Activated CD8-positive, alpha-beta T cell treated with anti-CD3 and anti-CD28 coated beads for 36 hours (primary cell): ENCODE data around the gene SPOCD1. TPM values are rescaled to one million over a fixed set of nuclear protein-coding genes. Genes with fewer than 3 reads are reported as not detected.

Source experiments
- ATAC-seq: fragments of 200-7000 bp; cut with Tn5 transposase; one replicate; pipeline ENCODE4 v1.10.0; 2021; ENCODE audit warnings: mild to moderate bottlenecking, moderate library complexity
- CTCF ChIA-PET: fragments of 350-600 bp; sonication (Branson Sonifier 250); formaldehyde crosslinking; loops from one replicate; lab custom pipeline; 2021; ENCODE audit warnings: antibody characterized with exemption; lab: Charles Lee
- POLR2A ChIA-PET: fragments of 350-600 bp; sonication (Branson Sonifier 250); formaldehyde crosslinking; loops from one replicate; lab custom pipeline; 2021; ENCODE audit warnings: antibody characterized with exemption; lab: Charles Lee
- DNase-seq: peaks from one replicate; pipeline ENCODE4 v3.0.0-alpha.2; 2020
- H3K27ac Mint-ChIP-seq: one replicate; pipeline ENCODE4 v1.8.0; 2021; ENCODE audit warnings: mild to moderate bottlenecking, mixed read lengths
- H3K27me3 Mint-ChIP-seq: one replicate; pipeline ENCODE4 v1.8.0; 2021; ENCODE audit warnings: mixed read lengths
- H3K36me3 Mint-ChIP-seq: one replicate; pipeline ENCODE4 v1.8.0; 2021; ENCODE audit warnings: low read depth, mixed read lengths
- H3K4me1 Mint-ChIP-seq: one replicate; pipeline ENCODE4 v1.8.0; 2021; ENCODE audit warnings: low read depth, mixed read lengths
- H3K4me3 Mint-ChIP-seq: one replicate; pipeline ENCODE4 v1.8.0; 2021; ENCODE audit warnings: mild to moderate bottlenecking, moderate library complexity, mixed read lengths
- H3K9me3 Mint-ChIP-seq: one replicate; pipeline ENCODE4 v1.8.0; 2021; ENCODE audit warnings: mixed read lengths
- intact Hi-C: fragments of 100-400 bp; cut with micrococcal nuclease; formaldehyde crosslinking; loops from one replicate; pipeline ENCODE4 v1.10.0; 2022
- total RNA-seq, 2 experiments: library from RNA; stranded (reverse); gene quantifications; one replicate each; pipeline ENCODE4 v1.2.3, GENCODE V29; 2021
- TF ChIP-seq, protein P1 (sequence below): fragments of 200-600 bp; IDR thresholded peaks from one replicate; pipeline ENCODE4 v1.8.0; 2022; ENCODE audit warnings: antibody characterized with exemption, mild to moderate bottlenecking

SPOCD1 gene
- total RNA-seq, 2 experiments from 2014 or later, result not detected

DNA sequence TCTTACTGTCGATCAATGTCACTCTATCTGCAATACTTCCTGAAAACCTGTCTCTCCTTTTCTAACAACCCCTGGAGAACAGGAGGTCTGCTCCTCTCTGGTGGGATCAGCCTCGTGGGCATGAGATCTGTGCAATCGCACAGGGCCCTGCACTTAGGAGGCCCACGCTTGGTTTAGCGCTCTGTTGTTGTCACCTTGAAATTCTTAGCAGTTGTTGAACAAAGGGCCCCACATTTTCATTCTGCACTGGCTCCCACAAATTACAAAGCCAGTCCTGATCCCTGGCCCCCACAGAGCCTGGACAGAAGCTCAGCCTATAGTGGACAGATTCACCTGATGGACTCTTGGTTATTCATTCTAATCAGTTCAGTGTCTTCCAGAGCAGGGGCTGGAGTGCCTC is 18.6 kb downstream of the SPOCD1 start:
- POLR2A ChIA-PET, result interaction anchor here (0.7 kb wide), 1 partner anchor 762 kb away, joined by 3 read pairs; no protein-coding TSS in a partner anchor
- Mint-ChIP-seq H3K36me3 (no peaks in the 10 kb centered on the region), H3K27ac (no peak overlapping the region), H3K4me3 (no peak overlapping the region), H3K4me1 (peaks cover 1% of the 10 kb centered on the region), H3K27me3 (no peaks in the 10 kb centered on the region), H3K9me3 (no peaks in the 10 kb centered on the region)
- CTCF ChIA-PET, result interaction anchor here (1.0 to 1.3 kb wide), 2 partner anchors 8 to 13 kb away, joined by 3 to 4 read pairs; no protein-coding TSS in a partner anchor
- TF ChIP-seq, protein P1, sequence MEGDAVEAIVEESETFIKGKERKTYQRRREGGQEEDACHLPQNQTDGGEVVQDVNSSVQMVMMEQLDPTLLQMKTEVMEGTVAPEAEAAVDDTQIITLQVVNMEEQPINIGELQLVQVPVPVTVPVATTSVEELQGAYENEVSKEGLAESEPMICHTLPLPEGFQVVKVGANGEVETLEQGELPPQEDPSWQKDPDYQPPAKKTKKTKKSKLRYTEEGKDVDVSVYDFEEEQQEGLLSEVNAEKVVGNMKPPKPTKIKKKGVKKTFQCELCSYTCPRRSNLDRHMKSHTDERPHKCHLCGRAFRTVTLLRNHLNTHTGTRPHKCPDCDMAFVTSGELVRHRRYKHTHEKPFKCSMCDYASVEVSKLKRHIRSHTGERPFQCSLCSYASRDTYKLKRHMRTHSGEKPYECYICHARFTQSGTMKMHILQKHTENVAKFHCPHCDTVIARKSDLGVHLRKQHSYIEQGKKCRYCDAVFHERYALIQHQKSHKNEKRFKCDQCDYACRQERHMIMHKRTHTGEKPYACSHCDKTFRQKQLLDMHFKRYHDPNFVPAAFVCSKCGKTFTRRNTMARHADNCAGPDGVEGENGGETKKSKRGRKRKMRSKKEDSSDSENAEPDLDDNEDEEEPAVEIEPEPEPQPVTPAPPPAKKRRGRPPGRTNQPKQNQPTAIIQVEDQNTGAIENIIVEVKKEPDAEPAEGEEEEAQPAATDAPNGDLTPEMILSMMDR, result no peak
- intact Hi-C loops, result no loop called here
- DNase-seq (no peak), ATAC-seq (no peak)

DNA sequence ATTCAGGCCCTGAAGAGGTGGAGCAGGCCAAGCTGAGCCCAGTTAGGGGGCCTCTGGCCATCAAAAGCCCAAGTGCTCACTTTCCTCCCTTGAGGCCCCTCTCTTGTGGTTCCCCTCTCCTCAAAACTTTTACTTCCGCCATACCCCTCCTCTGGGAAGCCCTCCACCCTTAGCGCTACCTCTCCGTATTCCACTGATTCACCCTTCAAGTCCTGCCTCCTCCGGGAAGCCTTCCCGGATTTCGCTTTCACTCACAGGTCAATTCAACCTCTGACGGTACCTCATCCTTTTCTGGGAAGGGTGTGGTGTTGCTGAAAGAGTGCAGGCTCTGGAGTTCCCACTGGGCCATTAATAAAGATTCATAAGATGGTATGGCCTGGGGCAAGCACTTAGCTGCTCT is 19.1 kb downstream of the SPOCD1 start:
- Mint-ChIP-seq H3K9me3 (no peaks in the 10 kb centered on the region), H3K4me1 (no peaks in the 10 kb centered on the region), H3K27ac (no peak overlapping the region), H3K4me3 (no peak overlapping the region), H3K36me3 (no peaks in the 10 kb centered on the region), H3K27me3 (no peaks in the 10 kb centered on the region)
- intact Hi-C loops, result no loop called here
- no peak for DNase-seq
- ChIA-PET CTCF (interaction anchor here (1.3 kb wide), 1 partner anchor 8 kb away, joined by 4 read pairs; no protein-coding TSS in a partner anchor), POLR2A (interaction anchor here (0.7 kb wide), 1 partner anchor 762 kb away, joined by 3 read pairs; no protein-coding TSS in a partner anchor)
- ATAC-seq, result no peak
- TF ChIP-seq, protein P1, result no peak

DNA sequence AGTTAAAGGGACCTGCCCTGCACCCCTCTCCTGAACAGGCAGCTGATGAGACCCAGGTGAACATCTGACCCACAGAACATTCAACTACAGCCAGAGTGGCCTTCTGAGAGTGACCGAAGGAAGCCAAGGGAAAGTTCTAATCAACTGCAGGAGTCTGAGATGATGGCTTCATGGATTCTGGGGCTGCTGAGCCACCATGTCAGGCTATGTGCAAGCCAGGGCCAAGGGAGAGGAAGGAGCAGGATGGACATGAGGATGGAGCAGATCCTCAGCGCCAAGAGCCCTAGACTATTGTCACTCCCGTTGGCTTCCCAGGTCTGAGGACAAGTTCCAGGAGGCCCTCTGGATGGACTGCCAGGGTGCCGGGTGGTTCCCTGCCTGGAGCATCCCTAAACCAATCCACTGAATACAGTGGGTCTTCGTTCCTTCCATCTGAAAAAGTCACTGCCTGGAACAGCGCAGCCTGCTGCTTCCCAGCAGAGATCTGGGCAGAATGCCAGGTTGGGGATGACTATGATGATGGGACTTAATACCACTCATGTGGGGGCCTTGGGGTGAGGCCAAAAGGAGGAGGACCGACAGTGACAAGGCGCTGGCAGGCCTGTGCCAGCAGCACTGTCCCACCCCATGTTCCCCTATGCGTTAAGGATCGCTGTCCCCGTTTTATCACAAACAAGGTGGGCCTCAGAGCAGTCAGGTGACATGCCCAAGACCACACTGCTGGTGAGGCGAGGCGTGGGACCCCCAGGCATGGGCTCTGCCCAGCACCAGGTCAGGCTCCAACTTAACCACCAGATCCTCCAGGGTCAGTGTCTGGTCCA is 19.8 kb downstream of the SPOCD1 start:
- ATAC-seq, result no peak
- H3K4me1 Mint-ChIP-seq, result no peaks in the 10 kb centered on the region
- H3K36me3 Mint-ChIP-seq, result no peaks in the 10 kb centered on the region
- H3K27ac Mint-ChIP-seq, result no peak overlapping the region
- POLR2A ChIA-PET, result interaction anchor here (0.8 kb wide), 1 partner anchor 39 kb away, joined by 3 read pairs; no protein-coding TSS in a partner anchor
- no peaks in the 10 kb centered on the region for H3K9me3 Mint-ChIP-seq
- H3K27me3 Mint-ChIP-seq, result no peaks in the 10 kb centered on the region
- TF ChIP-seq, protein P1, result no peak
- CTCF ChIA-PET, result no interaction called here
- no peak overlapping the region for H3K4me3 Mint-ChIP-seq
- intact Hi-C loops, result no loop called here
- DNase-seq, result no peak

DNA sequence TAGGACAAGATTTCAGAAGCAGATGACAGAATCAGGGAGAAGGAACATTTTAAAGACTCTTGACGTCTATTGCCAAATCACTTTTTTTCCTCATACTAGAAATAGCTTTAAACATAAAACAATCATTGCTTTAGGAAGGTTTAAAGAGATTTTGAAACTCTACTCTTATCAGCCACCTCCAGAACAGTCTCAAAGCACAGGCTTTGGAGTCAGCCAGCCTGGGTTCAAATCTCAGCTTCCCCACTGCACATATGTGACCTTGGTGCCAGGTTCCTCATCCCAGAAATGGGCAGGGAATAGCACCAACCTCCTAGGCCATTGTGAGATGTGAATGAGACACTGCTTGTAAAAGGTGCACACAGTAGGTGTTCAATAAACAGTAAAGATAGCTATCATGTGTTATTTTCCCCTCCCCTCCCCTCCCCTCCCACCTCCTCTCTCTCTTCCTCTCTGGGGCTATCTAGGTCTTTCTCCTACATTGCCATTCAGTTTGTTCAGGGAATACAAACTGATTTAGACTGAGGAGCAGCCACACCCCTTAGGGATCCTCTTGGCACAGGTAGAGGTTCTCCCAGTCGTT is 20.6 kb downstream of the SPOCD1 start:
- Mint-ChIP-seq H3K4me3 (no peak overlapping the region), H3K4me1 (no peaks in the 10 kb centered on the region), H3K9me3 (no peaks in the 10 kb centered on the region), H3K27ac (no peak overlapping the region), H3K36me3 (no peaks in the 10 kb centered on the region), H3K27me3 (no peaks in the 10 kb centered on the region)
- CTCF ChIA-PET, result no interaction called here
- POLR2A ChIA-PET, result interaction anchor here (0.8 kb wide), 1 partner anchor 40 kb away, joined by 3 read pairs; no protein-coding TSS in a partner anchor
- intact Hi-C loops, result no loop called here
- ATAC-seq (no peak), DNase-seq (no peak)
- TF ChIP-seq, protein P1, result no peak
